A549 (cell line): ENCODE results near the gene CLDN6. TPM values are rescaled to one million over a fixed set of nuclear protein-coding genes. Genes with fewer than 3 reads are reported as not detected.

ENCODE experiments used
- ATAC-seq, 2 experiments: fragments of 200-7000 bp in 1 of 2; fragments of >200 bp in 1 of 2; cut with Nextera tagmentation in 1 of 2; cut with Tn5 transposase in 1 of 2; 3 replicates each; pipeline versions ENCODE4 v1.8.0 to v1.9.1; 2018 to 2020; ENCODE audit warnings: mild to moderate bottlenecking in 1 of 2, moderate library complexity in 1 of 2
- CTCF ChIA-PET: fragments of 300-600 bp; sonication (Branson Sonifier 250); formaldehyde crosslinking; extraction: SDS; loops from one replicate; lab custom pipeline; 2021; ENCODE audit warnings: antibody characterized with exemption, inconsistent platforms; lab: Yijun Ruan, JAX
- POLR2A ChIA-PET: fragments of 350-600 bp; formaldehyde crosslinking; extraction: SDS; loops from one replicate; lab custom pipeline; 2021; ENCODE audit warnings: antibody characterized with exemption, inconsistent platforms; lab: Yijun Ruan, JAX
- DNase-seq, 2 experiments: peaks; one replicate each; pipeline versions ENCODE4 v3.0.0 to v3.0.0-alpha.2; 2011 to 2016; ENCODE audit warnings: low read depth in 1 of 2, low spot score in 1 of 2
- FAIRE-seq: peaks from 2 replicates; lab custom pipeline; 2011; peaks lifted over from hg19 to GRCh38; lab: Jason Lieb, UNC
- H3K27ac ChIP-seq, 2 experiments: fragments of >200 bp; sonication (Bioruptor Twin); formaldehyde crosslinking; 3 replicates each; pipeline ENCODE4 v1.5.1; 2016 to 2017
- H3K4me1 ChIP-seq: fragments of >200 bp; sonication (Bioruptor Twin); formaldehyde crosslinking; 3 replicates; pipeline ENCODE4 v1.6.1; 2016
- H3K4me2 ChIP-seq: fragments of >200 bp; sonication (Bioruptor Twin); formaldehyde crosslinking; 3 replicates; pipeline ENCODE4 v1.6.1; 2016
- H3K4me3 ChIP-seq: fragments of >200 bp; sonication (Bioruptor Twin); formaldehyde crosslinking; 3 replicates; pipeline ENCODE4 v1.5.1; 2016
- H3K9me3 ChIP-seq: fragments of >200 bp; sonication (Bioruptor Twin); formaldehyde crosslinking; 3 replicates; pipeline ENCODE4 v1.6.1; 2016
- ATOH8 ChIP-seq: fragments of 250-450 bp; sonication (Bioruptor Pico); IDR thresholded peaks from 2 replicates; pipeline ENCODE4 v1.5.0; 2020; ENCODE audit warnings: low read depth, mild to moderate bottlenecking, moderate library complexity
- EHMT2 ChIP-seq: fragments of 200-600 bp; sonication (generic); IDR thresholded peaks from 2 replicates; pipeline ENCODE4 v1.6.1; 2016; ENCODE audit warnings: antibody characterized with exemption, low read depth, mild to moderate bottlenecking, moderate library complexity
- ELK1 ChIP-seq: fragments of 150-350 bp; IDR thresholded peaks from 2 replicates; pipeline ENCODE4 v1.6.1; 2014; ENCODE audit warnings: low read depth, mild to moderate bottlenecking, low read length
- EP300 ChIP-seq, 2 experiments: fragments of >200 bp; sonication (Bioruptor Twin); formaldehyde crosslinking; IDR thresholded peaks; 2 replicates in 1 of 2; 3 replicates in 1 of 2; pipeline ENCODE4 v1.6.1; 2016 to 2017
- FOSL2 ChIP-seq, 2 experiments: fragments of 450-650 bp in 1 of 2; fragments of >200 bp in 1 of 2; sonication (Bioruptor Twin) in 1 of 2; formaldehyde crosslinking; IDR thresholded peaks; 2 replicates each; pipeline versions ENCODE4 v1.5.0 to v1.6.1; 2016 to 2020; ENCODE audit warnings: mild to moderate bottlenecking in 1 of 2, moderate library complexity in 1 of 2
- HDAC2 ChIP-seq: fragments of 200-600 bp; sonication (generic); IDR thresholded peaks from 2 replicates; pipeline ENCODE4 v1.6.1; 2016
- HES2 ChIP-seq: fragments of >200 bp; sonication (Bioruptor Twin); formaldehyde crosslinking; IDR thresholded peaks from 2 replicates; pipeline ENCODE4 v1.6.1; 2016
- MAFK ChIP-seq: fragments of 450-650 bp; IDR thresholded peaks from 2 replicates; pipeline ENCODE4 v1.6.1; 2014; ENCODE audit not compliant: partially characterized antibody
- NR3C1 ChIP-seq: fragments of >200 bp; sonication (Bioruptor Twin); formaldehyde crosslinking; IDR thresholded peaks from 3 replicates; pipeline ENCODE4 v1.6.1; 2017
- POLR2A ChIP-seq: IDR thresholded peaks from 2 replicates; pipeline ENCODE4 v1.6.1; 2012; ENCODE audit warnings: mild to moderate bottlenecking, low read length
- REST ChIP-seq: fragments of 200-600 bp; sonication (generic); IDR thresholded peaks from 2 replicates; pipeline ENCODE4 v1.6.1; 2016; ENCODE audit warnings: antibody characterized with exemption, mild to moderate bottlenecking, moderate library complexity
- SMC3 ChIP-seq: fragments of >200 bp; sonication (Bioruptor Twin); formaldehyde crosslinking; IDR thresholded peaks from 3 replicates; pipeline ENCODE4 v1.6.1; 2018; ENCODE audit warnings: inconsistent platforms
- SREBF2 ChIP-seq: fragments of 450-650 bp; IDR thresholded peaks from 2 replicates; pipeline ENCODE4 v1.6.1; 2014; ENCODE audit warnings: mild to moderate bottlenecking, moderate library complexity
- TFCP2L1 ChIP-seq: fragments of 250-450 bp; sonication (Bioruptor Pico); IDR thresholded peaks from 2 replicates; pipeline ENCODE4 v1.5.0; 2021; ENCODE audit warnings: mild to moderate bottlenecking
- WGBS: methylation state at CpG from one replicate; pipeline ENCODE4 v1.1.6; 2017; ENCODE audit errors: missing lambda C conversion rate; 5-methylcytosine and 5-hydroxymethylcytosine counted together
- polyA plus RNA-seq, 4 experiments: library from polyadenylated mRNA; depleted of rRNA in 3 of 4; stranded (reverse); fragments of >200 nt; fragmentation: RNase III in 1 of 4; extraction: RNeasy Plus Mini Kit Qiagen cat#74134 plus additional on column Dnase treatment in 1 of 4; gene quantifications; 2 replicates in 3 of 4; 3 replicates in 1 of 4; pipeline ENCODE4 v1.2.3, GENCODE V29; 2011 to 2017
- TF ChIP-seq, protein P1 (sequence below): IDR thresholded peaks from 2 replicates; pipeline ENCODE4 v1.6.1; 2012

The CLDN6 gene
- polyA plus RNA-seq, 2 of the 4 experiments (the other 2 are of a cell fraction): 0.25 TPM; not detected in 1

DNA sequence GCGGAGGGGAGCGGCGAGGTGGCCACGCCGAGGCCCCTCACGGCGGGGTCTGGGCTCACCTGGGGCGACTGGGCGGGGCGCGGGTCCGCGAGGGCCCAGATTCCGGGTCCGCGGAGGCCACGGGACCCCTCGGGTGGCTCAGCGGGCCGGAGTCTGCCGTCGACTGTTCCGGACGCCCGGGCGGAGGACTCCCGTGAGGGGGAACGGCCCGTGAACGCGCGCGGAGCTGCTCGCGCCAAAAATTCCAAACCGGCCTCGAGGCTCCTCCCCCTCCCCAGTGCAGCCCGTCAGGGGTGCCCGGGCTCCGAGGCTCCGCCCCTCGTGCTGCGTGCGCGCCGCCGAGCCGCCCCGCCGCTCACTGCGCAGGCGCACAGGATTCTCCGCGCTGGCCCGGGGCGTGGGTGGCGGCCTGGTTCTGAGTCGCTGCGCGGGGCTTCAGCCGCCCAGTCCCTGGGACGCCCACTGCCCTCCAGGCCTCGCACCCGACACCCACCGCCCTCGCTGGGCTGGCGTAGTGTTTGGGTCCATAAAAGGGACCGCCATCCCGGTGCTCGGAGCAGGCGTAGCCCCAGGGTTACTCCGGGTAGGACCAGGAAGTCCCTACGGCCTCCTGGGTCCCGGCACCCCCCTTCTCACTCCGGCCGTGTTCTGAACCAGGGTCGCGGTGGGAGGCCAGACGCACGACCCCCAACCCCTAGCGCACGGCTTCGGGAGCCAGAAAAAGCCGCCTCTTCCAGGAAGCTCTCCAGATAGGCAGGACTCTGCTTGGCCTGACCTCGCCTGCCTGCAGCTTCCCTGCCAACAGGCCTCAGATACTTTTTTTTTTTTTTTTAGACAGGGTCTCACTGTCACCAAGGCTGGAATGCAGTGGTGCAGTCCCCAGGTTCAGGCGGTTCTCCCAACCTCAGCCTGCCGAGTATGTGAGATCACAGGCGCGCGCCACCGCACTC is 37.5 kb downstream of the CLDN6 start, which contains the start of gene PKMYT1 (continued):
- TF ChIP-seq REST: no peak
- TF ChIP-seq EP300 (IDR thresholded peaks at IDR 0.05): no peak
- no peak for TF ChIP-seq ELK1
- no peak for TF ChIP-seq TFCP2L1
- no peak for TF ChIP-seq HDAC2
- peak; percentile 92 for TF ChIP-seq POLR2A
- TF ChIP-seq NR3C1: no peak
- TF ChIP-seq SREBF2: no peak
- TF ChIP-seq SMC3: no peak
- TF ChIP-seq ATOH8 (CRISPR knock-in tag): 0 out of 2 replicates have a peak, but pooled peaks have one; percentile 7
- TF ChIP-seq HES2: no peak
- TF ChIP-seq MAFK: no peak
- no peak for TF ChIP-seq EHMT2
- no peak for TF ChIP-seq FOSL2 (IDR thresholded peaks at IDR 0.05)
- TF ChIP-seq FOSL2 (CRISPR knock-in tag; IDR thresholded peaks at IDR 0.05): no peak

DNA sequence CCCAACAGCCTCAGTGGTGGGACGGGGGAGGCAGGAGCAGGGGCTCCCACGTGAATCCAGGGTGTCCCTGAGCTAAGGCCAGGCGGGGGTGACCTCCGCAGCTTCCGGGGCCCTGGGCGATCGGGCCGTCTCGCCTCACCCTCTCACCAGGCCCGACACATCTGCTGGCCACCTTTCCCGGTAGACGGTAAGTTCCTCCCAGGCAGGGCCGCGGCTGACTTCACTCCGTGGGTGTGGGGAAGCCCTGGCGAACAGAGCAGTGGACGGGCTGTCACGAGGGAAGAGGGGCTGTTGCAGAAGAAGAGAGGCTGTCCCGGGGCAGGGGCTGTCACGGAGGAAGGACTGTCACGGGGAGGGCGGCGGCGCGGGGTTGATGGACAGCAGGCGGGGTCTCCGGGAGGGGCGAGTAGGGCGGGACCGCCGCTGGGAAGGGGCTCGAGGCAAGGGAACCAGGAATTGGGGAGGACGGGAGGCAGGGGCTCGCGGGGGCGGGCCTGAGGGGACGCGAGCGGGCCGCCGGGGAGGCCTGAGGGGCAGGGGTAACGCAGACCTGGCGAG is 38.2 kb downstream of the CLDN6 start:
- peak overlapping the region; percentile 91 to 95 for H3K27ac ChIP-seq
- peak overlapping the region; percentile 85 for H3K4me2 ChIP-seq
- 4% methylated on average over 24 of the region's 43 CpGs for WGBS
- DNase-seq (no peak), FAIRE-seq (no peak), ATAC-seq (peak; percentile 14 to 37; a peak in 3 of 6 replicates)
- peak overlapping the region; percentile 71 for H3K4me3 ChIP-seq
- H3K4me1 ChIP-seq: peaks cover 18% of the 10 kb centered on the region; the same call in 2 of the 3 replicates
- TF ChIP-seq, protein P1, sequence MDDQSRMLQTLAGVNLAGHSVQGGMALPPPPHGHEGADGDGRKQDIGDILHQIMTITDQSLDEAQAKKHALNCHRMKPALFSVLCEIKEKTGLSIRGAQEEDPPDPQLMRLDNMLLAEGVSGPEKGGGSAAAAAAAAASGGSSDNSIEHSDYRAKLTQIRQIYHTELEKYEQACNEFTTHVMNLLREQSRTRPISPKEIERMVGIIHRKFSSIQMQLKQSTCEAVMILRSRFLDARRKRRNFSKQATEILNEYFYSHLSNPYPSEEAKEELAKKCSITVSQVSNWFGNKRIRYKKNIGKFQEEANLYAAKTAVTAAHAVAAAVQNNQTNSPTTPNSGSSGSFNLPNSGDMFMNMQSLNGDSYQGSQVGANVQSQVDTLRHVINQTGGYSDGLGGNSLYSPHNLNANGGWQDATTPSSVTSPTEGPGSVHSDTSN: 0 out of 2 replicates have a peak, but pooled peaks have one; percentile 16
- no peak for TF ChIP-seq HES2
- no peaks in the 10 kb centered on the region for H3K9me3 ChIP-seq
- ChIA-PET CTCF (interaction anchor here (1.4 to 3.9 kb wide), 4 partner anchors 8 to 21 kb away, joined by 4 to 27 read pairs (median 13); partner anchors contain the start of gene PAQR4), POLR2A (interaction anchor here (0.8 to 2.2 kb wide), 4 partner anchors 7 to 41 kb away, joined by 3 to 13 read pairs (median 6); partner anchors contain the start of genes KREMEN2, PAQR4 and TNFRSF12A)
